22Rv1 (cell line): ENCODE data around the gene ANK3.

Experiments used
- CTCF ChIP-seq: fragments of 450-650 bp; IDR thresholded peaks from 2 replicates; pipeline ENCODE4 v1.5.1; 2017; ENCODE audit warnings: mild to moderate bottlenecking
- ZFX ChIP-seq: fragments of 450-650 bp; IDR thresholded peaks from 2 replicates; pipeline ENCODE4 v1.6.1; 2017; ENCODE audit warnings: antibody characterized with exemption, borderline replicate concordance

GRCh38 chr10:60399328-60399727 lies 9.7 kb upstream of the ANK3 start:
- TF ChIP-seq CTCF, result no peak
- no peak for TF ChIP-seq ZFX
